HepG2 (cell line): Measurements from ENCODE around the gene MAPK6. TPM values are rescaled to one million over a fixed set of nuclear protein-coding genes. Genes with fewer than 3 reads are reported as not detected.

Experiments
- AGO2 ChIP-seq: fragments of 200-400 bp; formaldehyde crosslinking; optimal IDR thresholded peaks from 2 replicates; pipeline ENCODE3; 2017; ENCODE audit warnings: mild to moderate bottlenecking, low read depth, low read length, moderate library complexity
- GABPB1 ChIP-seq: IDR thresholded peaks from 2 replicates; pipeline ENCODE4 v1.6.1; 2016; ENCODE audit warnings: mild to moderate bottlenecking, missing genetic modification reagents, moderate library complexity, missing compliant biosample characterization
- PATZ1 ChIP-seq: sonication (generic); formaldehyde crosslinking; IDR thresholded peaks from 2 replicates; pipeline ENCODE4 v1.4.0; 2020; ENCODE audit warnings: missing genetic modification reagents
- RORA ChIP-seq: sonication (generic); formaldehyde crosslinking; IDR thresholded peaks from 2 replicates; pipeline ENCODE4 v1.5.0; 2020; ENCODE audit warnings: mild to moderate bottlenecking, missing genetic modification reagents, moderate library complexity
- SAP130 ChIP-seq: IDR thresholded peaks from 2 replicates; pipeline ENCODE4 v1.6.1; 2016; ENCODE audit warnings: low read depth
- SP4 ChIP-seq: sonication (generic); formaldehyde crosslinking; IDR thresholded peaks from 2 replicates; pipeline ENCODE4 v1.8.1; 2023; ENCODE audit warnings: mild to moderate bottlenecking, missing genetic modification reagents
- TGIF2 ChIP-seq: IDR thresholded peaks from 2 replicates; pipeline ENCODE4 v1.6.1; 2016; ENCODE audit warnings: control low read depth, missing compliant biosample characterization
- ZBTB37 ChIP-seq: sonication (generic); formaldehyde crosslinking; IDR thresholded peaks from 2 replicates; pipeline ENCODE4 v1.4.0; 2020; ENCODE audit warnings: mild to moderate bottlenecking, missing genetic modification reagents
- ZBTB49 ChIP-seq: sonication (generic); formaldehyde crosslinking; IDR thresholded peaks from 2 replicates; pipeline ENCODE4 v1.4.0; 2020; ENCODE audit warnings: missing genetic modification reagents, borderline replicate concordance
- ZFP90 ChIP-seq: sonication (generic); formaldehyde crosslinking; IDR thresholded peaks from 2 replicates; pipeline ENCODE4 v1.8.0; 2022; ENCODE audit warnings: missing genetic modification reagents, mild to moderate bottlenecking, inconsistent platforms, borderline replicate concordance
- ZNF572 ChIP-seq: sonication (generic); formaldehyde crosslinking; IDR thresholded peaks from 2 replicates; pipeline ENCODE4 v1.5.1; 2020; ENCODE audit warnings: mild to moderate bottlenecking, missing genetic modification reagents
- ZNF790 ChIP-seq: sonication (generic); formaldehyde crosslinking; IDR thresholded peaks from 2 replicates; pipeline ENCODE4 v1.8.0; 2022; ENCODE audit warnings: missing genetic modification reagents, mild to moderate bottlenecking, borderline replicate concordance
- polyA plus RNA-seq, 8 experiments: library from polyadenylated mRNA; depleted of rRNA in 3 of 8; stranded (reverse) in 7 of 8; unstranded in 1 of 8; fragments of >200 nt; fragmentation: Illumina TruSeq in 4 of 8; extraction: Trizol in 4 of 8; gene quantifications; 2 replicates each; pipeline versions ENCODE4 v1.2.1 to v1.2.3, GENCODE V29; 2011 to 2016; ENCODE audit warnings: low read depth in 4 of 8, missing spikeins in 1 of 8, mixed read lengths in 1 of 8; ENCODE audit not compliant: insufficient read depth in 1 of 8
- total RNA-seq, 5 experiments: library from RNA; depleted of rRNA; stranded (reverse); fragments of >200 nt; fragmentation: Illumina TruSeq; extraction: Trizol; gene quantifications; 2 replicates each; pipeline ENCODE4 v1.2.3, GENCODE V29; 2016; ENCODE audit warnings: low read depth in 1 of 5
- TF ChIP-seq, protein P1 (sequence below): fragments of 450-650 bp; IDR thresholded peaks from 2 replicates; pipeline ENCODE4 v1.6.1; 2017; ENCODE audit warnings: mild to moderate bottlenecking
- TF ChIP-seq, protein P2 (sequence below): IDR thresholded peaks from 2 replicates; pipeline ENCODE4 v1.6.1; 2016; ENCODE audit warnings: missing biosample characterization, missing genetic modification reagents, low read depth
- TF ChIP-seq, protein P3 (sequence below): IDR thresholded peaks from 2 replicates; pipeline ENCODE4 v1.6.1; 2018; ENCODE audit warnings: missing genetic modification reagents

The MAPK6 gene
- total and polyA plus RNA-seq, 2 of the 13 experiments (the other 11 are each of a cell fraction or from before 2014, with no cell fraction given), result 89.5 to 99.7 TPM

DNA sequence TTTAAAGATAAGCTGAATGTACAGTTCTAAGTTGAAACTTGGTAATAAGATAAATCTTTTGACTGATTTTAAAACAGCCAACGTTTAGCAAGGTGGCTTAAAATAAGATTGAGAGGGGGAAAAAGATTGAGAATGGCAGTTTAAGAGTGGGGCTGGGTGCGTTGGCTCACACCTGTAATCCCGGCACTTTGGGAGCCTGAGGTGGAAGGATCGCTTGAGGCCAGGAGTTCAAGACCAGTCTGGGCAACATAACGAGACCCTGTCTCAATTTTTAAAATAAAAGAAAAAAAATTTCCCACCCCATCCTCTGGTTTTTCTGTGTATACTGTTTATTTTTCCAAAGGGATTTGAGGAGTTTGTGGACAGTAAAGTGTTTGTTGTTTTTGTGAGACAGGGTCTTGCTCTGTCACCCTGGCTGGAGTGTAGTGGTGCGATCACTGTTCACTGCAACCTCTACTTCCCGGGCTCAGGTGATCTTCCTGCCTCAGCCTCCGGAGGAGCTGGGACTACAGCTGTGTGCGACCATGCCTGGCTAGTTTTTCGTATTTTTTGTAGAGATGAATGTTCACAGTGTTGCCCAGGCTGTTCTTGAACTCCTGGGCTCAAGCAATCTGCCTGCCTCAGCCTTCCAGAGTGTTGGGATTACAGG is 3.0 kb downstream of the MAPK6 start (continued):
- TF ChIP-seq, protein P1, sequence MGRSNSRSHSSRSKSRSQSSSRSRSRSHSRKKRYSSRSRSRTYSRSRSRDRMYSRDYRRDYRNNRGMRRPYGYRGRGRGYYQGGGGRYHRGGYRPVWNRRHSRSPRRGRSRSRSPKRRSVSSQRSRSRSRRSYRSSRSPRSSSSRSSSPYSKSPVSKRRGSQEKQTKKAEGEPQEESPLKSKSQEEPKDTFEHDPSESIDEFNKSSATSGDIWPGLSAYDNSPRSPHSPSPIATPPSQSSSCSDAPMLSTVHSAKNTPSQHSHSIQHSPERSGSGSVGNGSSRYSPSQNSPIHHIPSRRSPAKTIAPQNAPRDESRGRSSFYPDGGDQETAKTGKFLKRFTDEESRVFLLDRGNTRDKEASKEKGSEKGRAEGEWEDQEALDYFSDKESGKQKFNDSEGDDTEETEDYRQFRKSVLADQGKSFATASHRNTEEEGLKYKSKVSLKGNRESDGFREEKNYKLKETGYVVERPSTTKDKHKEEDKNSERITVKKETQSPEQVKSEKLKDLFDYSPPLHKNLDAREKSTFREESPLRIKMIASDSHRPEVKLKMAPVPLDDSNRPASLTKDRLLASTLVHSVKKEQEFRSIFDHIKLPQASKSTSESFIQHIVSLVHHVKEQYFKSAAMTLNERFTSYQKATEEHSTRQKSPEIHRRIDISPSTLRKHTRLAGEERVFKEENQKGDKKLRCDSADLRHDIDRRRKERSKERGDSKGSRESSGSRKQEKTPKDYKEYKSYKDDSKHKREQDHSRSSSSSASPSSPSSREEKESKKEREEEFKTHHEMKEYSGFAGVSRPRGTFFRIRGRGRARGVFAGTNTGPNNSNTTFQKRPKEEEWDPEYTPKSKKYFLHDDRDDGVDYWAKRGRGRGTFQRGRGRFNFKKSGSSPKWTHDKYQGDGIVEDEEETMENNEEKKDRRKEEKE, result no peak
- no peak for TF ChIP-seq ZNF572 (CRISPR knock-in tag)
- TF ChIP-seq, protein P2, sequence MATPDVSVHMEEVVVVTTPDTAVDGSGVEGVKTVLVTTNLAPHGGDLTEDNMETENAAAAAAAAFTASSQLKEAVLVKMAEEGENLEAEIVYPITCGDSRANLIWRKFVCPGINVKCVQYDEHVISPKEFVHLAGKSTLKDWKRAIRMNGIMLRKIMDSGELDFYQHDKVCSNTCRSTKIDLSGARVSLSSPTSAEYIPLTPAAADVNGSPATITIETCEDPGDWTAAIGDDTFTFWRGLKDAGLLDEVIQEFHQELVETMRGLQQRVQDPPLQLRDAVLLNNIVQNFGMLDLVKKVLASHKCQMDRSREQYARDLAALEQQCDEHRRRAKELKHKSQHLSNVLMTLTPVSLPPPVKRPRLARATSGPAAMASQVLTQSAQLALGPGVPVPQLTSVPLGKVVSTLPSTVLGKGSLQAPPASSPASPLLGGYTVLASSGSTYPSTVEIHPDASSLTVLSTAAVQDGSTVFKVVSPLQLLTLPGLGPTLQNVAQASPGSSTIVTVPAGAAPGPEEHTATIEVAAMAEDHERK (CRISPR knock-in tag), result no peak
- no peak for TF ChIP-seq ZBTB49 (CRISPR knock-in tag)
- TF ChIP-seq SAP130 (CRISPR knock-in tag), result peak; percentile 17; the same call in 1 of the 2 replicates
- no peak for TF ChIP-seq ZFP90
- TF ChIP-seq ZBTB37, result no peak
- no peak for TF ChIP-seq SP4 (CRISPR knock-in tag)
- TF ChIP-seq PATZ1 (CRISPR knock-in tag), result no peak
- TF ChIP-seq, protein P3, sequence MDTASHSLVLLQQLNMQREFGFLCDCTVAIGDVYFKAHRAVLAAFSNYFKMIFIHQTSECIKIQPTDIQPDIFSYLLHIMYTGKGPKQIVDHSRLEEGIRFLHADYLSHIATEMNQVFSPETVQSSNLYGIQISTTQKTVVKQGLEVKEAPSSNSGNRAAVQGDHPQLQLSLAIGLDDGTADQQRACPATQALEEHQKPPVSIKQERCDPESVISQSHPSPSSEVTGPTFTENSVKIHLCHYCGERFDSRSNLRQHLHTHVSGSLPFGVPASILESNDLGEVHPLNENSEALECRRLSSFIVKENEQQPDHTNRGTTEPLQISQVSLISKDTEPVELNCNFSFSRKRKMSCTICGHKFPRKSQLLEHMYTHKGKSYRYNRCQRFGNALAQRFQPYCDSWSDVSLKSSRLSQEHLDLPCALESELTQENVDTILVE (CRISPR knock-in tag), result no peak
- no peak for TF ChIP-seq AGO2
- no peak for TF ChIP-seq RORA
- 0 out of 2 replicates have a peak, but pooled peaks have one; percentile 34 for TF ChIP-seq ZNF790 (CRISPR knock-in tag)
- no peak for TF ChIP-seq GABPB1 (CRISPR knock-in tag)
- peak; percentile 28; the same call in 1 of the 2 replicates for TF ChIP-seq TGIF2
